ENCODE measurements around the gene PAK1. TPM values are rescaled to one million over a fixed set of nuclear protein-coding genes. Genes with fewer than 3 reads are reported as not detected.

PAK1 gene
- total and polyA plus RNA-seq, 2 experiments from 2014 or later, result 18.4 to 33.1 TPM

- H3K27ac ChIP-seq, result no peak overlapping the region
- H3K36me3 ChIP-seq, result no peaks in the 10 kb centered on the region
- no peaks in the 10 kb centered on the region for H3K27me3 ChIP-seq
- TF ChIP-seq CTCF (IDR thresholded peaks at IDR 0.05; ENCODE audit: low read depth, low read length), result no peak
- H3K4me1 ChIP-seq (ENCODE audit: low read depth), result no peaks in the 10 kb centered on the region
- H3K9me3 ChIP-seq (ENCODE audit: low read depth), result no peaks in the 10 kb centered on the region
- no peak overlapping the region for H3K4me3 ChIP-seq
- no peak for DNase-seq (ENCODE audit: low read depth in 1 of 2, low spot score in 1 of 2)
Measured at GRCh38 chr11:77517226-77517625, 43.3 kb upstream of the PAK1 start.

DNA sequence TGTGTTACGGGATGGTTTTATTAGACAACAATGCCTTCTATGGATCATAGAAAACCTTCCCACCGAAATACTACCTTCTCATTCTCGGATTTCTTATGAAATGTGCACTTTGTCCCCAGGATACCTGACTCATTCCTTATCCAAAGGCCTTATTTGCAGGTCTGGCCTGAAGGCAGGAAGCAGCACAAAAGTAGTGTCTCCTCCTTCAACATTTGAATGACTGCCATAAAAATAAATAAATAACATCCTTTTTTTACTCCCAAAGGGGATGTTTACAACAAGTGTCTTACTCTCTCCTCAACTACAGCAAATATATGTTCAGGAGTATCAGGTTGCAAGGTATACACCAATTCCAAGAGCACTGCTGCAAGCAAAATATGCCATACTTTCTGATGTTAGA lies 41.6 kb upstream of the PAK1 start:
- Histone ChIP-seq H3K4me1 (ENCODE audit: low read depth) (no peaks in the 10 kb centered on the region), H3K36me3 (no peaks in the 10 kb centered on the region), H3K27ac (no peak overlapping the region), H3K27me3 (no peaks in the 10 kb centered on the region), H3K9me3 (ENCODE audit: low read depth) (no peaks in the 10 kb centered on the region), H3K4me3 (no peak overlapping the region)
- TF ChIP-seq CTCF (IDR thresholded peaks at IDR 0.05; ENCODE audit: low read depth, low read length), result no peak
- DNase-seq (ENCODE audit: low read depth in 1 of 2, low spot score in 1 of 2), result no peak

DNA sequence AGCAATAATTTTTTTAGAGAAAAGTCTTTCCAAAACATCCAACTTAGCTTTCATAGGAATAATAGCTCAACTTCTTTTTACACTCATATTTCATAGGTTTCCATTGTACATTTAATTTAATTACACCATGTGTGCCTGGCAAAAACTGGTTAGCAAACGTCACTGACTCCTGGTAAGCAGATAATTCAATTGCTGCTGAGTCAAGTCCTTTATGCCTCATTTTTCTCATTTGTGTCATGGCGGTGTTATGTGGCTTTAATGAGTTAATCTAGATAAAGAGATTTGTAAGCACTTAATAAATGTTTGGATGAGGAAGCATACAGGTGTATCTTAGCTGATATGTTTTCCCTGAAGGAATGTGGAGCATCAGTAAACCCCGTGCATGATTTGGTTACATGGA lies 41.2 kb upstream of the PAK1 start:
- TF ChIP-seq CTCF (IDR thresholded peaks at IDR 0.05; ENCODE audit: low read depth, low read length), result no peak
- H3K36me3 ChIP-seq, result no peaks in the 10 kb centered on the region
- no peak overlapping the region for H3K27ac ChIP-seq
- no peaks in the 10 kb centered on the region for H3K27me3 ChIP-seq
- H3K9me3 ChIP-seq (ENCODE audit: low read depth), result no peaks in the 10 kb centered on the region
- no peak overlapping the region for H3K4me3 ChIP-seq
- no peaks in the 10 kb centered on the region for H3K4me1 ChIP-seq (ENCODE audit: low read depth)
- DNase-seq (ENCODE audit: low read depth in 1 of 2, low spot score in 1 of 2), result no peak

DNA sequence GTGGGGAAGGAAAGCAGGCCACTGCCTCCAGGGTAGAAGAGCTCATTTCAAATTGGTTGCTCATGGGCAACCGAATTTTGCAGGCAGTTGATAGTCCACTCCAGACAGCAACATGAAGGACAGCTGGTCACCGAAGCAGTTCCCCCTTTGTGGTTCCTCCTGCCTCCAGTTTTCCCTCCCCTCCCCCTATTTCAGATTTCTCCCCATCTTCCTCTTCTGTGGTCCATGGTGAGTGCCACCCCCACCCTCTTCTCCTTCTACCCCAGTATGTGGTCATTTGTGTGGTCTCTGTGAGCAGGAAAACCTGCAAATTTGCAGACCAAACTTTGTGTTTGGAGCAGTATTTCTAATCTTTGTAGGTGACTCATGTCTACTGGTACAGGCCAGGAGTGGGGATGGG lies 38.2 kb upstream of the PAK1 start:
- TF ChIP-seq CTCF (IDR thresholded peaks at IDR 0.05; ENCODE audit: low read depth, low read length), result no peak

DNA sequence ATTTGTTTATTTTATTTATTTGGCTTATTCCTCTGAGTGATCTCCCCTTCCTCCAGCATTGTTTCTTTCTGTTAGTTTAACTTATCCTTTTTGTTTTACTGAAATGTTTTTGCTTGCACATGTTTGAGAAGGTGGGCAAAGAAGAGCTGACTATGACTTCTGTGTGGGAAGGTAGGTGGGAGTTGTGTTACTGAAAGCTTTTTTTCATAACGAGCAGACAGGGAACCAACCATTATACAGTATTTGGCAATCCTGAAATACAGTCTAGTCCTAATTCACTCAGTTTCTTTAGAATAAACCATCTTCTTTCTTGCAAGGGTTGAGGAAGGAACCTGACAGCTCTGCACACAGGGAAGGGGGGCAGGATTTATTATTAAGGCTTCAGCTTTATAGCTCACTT lies 37.0 kb upstream of the PAK1 start:
- Histone ChIP-seq H3K27me3 (no peaks in the 10 kb centered on the region), H3K27ac (no peak overlapping the region), H3K4me3 (no peak overlapping the region), H3K4me1 (ENCODE audit: low read depth) (peaks cover 15% of the 10 kb centered on the region), H3K36me3 (no peaks in the 10 kb centered on the region), H3K9me3 (ENCODE audit: low read depth) (no peaks in the 10 kb centered on the region)
- DNase-seq (ENCODE audit: low read depth in 1 of 2, low spot score in 1 of 2), result no peak
- TF ChIP-seq CTCF (IDR thresholded peaks at IDR 0.05; ENCODE audit: low read depth, low read length), result no peak

More for the DNA sequence above, 38.2 kb upstream of the PAK1 start:
- Histone ChIP-seq H3K9me3 (ENCODE audit: low read depth) (no peaks in the 10 kb centered on the region), H3K27me3 (no peaks in the 10 kb centered on the region), H3K4me1 (ENCODE audit: low read depth) (peaks cover 3% of the 10 kb centered on the region), H3K27ac (no peak overlapping the region), H3K36me3 (no peaks in the 10 kb centered on the region), H3K4me3 (no peak overlapping the region)
- no peak for DNase-seq (ENCODE audit: low read depth in 1 of 2, low spot score in 1 of 2)

DNA sequence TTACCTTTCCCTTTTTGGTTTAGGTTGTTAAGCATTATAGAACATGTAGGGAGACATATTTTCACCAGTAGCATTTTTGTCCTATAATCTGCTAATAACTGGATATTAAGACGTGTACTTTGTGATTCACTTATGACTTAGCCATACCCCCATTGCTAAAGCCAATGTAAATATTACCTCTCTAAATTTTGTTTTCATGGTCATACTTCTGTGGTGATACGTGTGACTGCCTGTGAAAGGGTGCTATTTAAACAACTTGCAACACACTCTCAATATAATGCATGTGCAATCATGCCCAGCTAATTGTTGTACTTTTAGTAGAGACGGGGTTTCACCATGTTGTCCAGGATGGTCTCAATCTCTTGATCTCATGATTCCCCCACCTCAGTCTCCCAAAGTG lies 36.2 kb upstream of the PAK1 start:
- H3K4me3 ChIP-seq, result no peak overlapping the region
- no peaks in the 10 kb centered on the region for H3K9me3 ChIP-seq (ENCODE audit: low read depth)
- no peak overlapping the region for H3K27ac ChIP-seq
- no peak for TF ChIP-seq CTCF (IDR thresholded peaks at IDR 0.05; ENCODE audit: low read depth, low read length)
- peaks cover 23% of the 10 kb centered on the region for H3K4me1 ChIP-seq (ENCODE audit: low read depth)
- DNase-seq (ENCODE audit: low read depth in 1 of 2, low spot score in 1 of 2), result no peak
- no peaks in the 10 kb centered on the region for H3K27me3 ChIP-seq
- no peaks in the 10 kb centered on the region for H3K36me3 ChIP-seq

Data from cardiac muscle cell (in vitro differentiated cells and primary cell).